Activated CD4-positive, CD25-positive, alpha-beta regulatory T cell treated with anti-CD3 and anti-CD28 coated beads, Interleukin-2, amount 50 U/mL, for 24 hours (primary cell): ENCODE results near the gene CFAP298.

Experiments used
- ATAC-seq, 2 donors: fragments of 150-1000 bp; cut with Tn5 transposase; one replicate each; pipeline ENCODE4 v1.10.0; 2021; ENCODE audit warnings: mild to moderate bottlenecking in 1 of 2, moderate library complexity in 1 of 2

The CFAP298 gene

GRCh38 chr21:32597205-32597604 lies 15.0 kb downstream of the CFAP298 start:
- no peak for ATAC-seq

DNA sequence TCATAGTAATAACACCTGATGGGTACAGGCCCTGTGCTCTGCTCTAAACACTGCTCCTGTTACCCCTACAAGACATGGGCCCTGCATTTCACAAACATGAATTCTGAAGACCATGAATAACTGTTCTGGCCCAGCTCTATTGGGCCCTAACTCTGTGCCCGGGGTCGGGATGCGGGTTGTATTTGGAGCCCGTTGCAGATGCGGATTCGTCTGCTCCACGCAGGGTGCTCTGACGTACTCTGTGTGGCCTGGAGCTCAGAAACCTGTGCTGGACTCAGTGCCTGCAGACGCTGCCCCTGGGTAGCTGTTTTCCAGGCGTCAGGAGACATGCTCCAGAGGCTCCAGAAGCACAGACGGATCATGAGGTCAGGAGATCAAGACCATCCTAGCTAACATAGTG lies 16.7 kb downstream of the CFAP298 start:
- no peak for ATAC-seq

- ATAC-seq, result no peak
Observed at GRCh38 chr21:32593690-32594089, 18.5 kb downstream of the CFAP298 start.

DNA sequence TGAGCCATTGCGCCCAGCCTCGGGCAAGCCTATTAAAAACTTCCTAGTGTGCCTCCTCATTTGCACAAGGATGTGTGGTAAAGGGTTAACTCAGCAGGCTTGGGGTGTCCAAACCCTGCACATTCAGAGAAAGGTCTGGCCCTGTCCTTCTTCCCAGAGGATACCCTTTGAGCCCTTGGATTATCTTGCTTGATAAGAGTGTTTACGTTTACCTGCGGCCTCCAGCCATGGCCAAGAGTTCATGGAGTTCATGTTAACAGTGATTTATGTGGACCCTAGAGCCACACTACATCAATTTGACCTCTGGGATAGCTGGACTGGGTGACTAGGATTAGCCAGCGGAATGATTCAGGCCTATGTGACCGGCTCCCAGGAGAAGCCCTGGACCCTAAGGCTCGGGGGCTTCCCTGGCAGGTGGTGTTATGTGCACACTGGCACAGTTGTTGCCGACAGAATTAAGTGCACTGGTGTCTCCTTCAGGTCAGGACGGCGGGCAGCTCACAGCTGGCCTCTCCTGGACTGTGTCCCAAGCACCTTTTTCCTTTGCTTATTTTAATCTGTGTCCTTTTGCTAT lies 19.2 kb downstream of the CFAP298 start:
- no peak for ATAC-seq

GRCh38 chr21:32590130-32590529 lies 22.0 kb downstream of the CFAP298 start:
- ATAC-seq, result no peak

GRCh38 chr21:32587651-32588050 lies 24.5 kb downstream of the CFAP298 start:
- ATAC-seq, result no peak

DNA sequence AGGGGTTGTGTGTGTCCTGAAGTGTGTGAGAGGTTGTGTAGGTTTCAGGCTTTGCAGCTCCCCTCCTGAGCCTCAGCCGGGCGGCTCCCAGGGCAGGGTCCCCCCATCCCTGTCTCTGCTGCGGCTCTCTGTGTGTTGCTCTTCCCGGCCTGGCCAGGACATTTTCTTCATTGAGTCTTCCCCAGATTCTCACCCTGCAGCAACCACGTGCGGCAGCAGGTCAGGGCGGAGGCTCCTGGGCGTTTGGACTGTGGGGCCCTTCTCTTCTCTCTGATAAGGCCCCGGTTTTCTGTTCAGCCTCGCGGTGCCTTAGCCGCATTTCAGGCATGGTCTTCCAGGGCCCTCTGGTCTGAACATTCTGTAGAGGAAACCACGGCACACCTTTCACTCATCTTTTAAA lies 25.1 kb downstream of the CFAP298 start:
- ATAC-seq, result no peak

- no peak for ATAC-seq
Observed at GRCh38 chr21:32585970-32586369, 26.2 kb downstream of the CFAP298 start.

- no peak for ATAC-seq
Observed at GRCh38 chr21:32585042-32585710, 27.0 kb downstream of the CFAP298 start, which contains the start of gene TCP10L. Gene TCP10L, minus strand, starts transcription at chr21:32585523. Its CDS starts 1,219 bp downstream, at chr21:32584304.

DNA sequence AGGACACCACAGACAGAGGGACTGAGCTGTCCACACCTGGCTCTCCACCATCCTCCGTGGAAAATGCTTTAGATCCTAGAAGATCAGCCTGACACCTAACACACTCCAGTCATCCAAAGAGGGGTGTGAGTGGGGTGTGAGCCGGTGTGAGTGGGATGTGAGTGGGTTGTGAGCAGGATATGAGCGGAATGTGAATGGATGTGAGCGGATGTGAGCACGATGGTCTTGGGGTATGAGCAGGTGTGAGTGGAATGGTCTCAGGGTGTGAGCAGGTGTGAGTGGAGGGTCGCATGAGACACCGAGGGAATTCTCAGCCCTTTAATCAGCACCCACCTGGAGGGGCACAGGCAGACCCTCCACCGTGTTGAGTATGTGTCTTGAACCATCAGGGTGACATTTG lies 27.7 kb downstream of the CFAP298 start:
- ATAC-seq, result no peak

DNA sequence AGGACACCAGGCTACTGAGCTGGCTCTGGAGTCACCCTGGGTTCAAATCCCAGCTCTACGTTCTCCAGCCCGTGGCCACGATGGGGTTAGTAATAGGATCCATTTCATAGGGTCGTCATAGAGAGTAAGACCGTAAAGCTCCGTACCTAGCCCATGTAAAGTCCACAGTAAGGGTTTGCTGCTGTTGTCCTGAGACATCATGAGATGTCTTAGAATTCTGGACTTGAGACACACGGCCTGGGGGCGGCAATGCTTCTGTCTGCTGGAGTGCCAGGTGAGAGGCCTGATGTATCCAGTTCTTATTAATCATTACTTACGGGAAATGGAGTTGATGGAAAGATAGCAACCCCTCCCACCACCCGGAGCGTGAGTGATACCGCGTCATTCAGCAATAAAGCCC lies 30.4 kb downstream of the CFAP298 start:
- ATAC-seq, result no peak

- no peak for ATAC-seq
Observed at GRCh38 chr21:32580949-32581348, 31.2 kb downstream of the CFAP298 start.

DNA sequence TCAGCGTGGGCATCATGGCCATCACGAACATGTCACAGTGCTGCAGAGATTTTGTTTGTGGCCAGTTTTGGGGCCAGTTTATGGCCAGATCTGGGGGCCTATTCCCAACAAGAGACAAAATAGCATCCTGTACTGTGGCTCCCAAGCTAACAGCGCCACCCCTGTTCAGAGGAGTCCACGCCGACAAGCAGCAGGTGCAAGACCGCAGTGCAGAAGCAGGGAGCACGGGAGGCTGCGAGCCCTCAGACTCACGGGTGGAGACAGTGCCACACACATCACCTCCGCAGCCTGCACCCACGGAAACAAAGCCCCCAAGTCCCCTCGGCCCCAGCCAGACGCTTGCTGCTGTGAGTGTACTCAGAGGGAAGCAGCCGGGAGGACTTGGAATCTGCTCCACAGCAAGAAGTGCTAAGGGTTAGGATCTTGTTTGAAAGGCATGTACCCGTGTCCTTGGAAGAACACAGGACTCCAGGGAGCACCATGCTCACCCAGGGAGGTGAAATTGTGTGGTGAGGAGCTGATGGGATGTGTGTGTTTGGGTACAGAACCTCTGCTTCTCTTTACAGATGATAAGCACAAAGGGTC lies 34.0 kb downstream of the CFAP298 start:
- no peak for ATAC-seq

- ATAC-seq, result no peak
Observed at GRCh38 chr21:32576011-32576410, 36.2 kb downstream of the CFAP298 start.

DNA sequence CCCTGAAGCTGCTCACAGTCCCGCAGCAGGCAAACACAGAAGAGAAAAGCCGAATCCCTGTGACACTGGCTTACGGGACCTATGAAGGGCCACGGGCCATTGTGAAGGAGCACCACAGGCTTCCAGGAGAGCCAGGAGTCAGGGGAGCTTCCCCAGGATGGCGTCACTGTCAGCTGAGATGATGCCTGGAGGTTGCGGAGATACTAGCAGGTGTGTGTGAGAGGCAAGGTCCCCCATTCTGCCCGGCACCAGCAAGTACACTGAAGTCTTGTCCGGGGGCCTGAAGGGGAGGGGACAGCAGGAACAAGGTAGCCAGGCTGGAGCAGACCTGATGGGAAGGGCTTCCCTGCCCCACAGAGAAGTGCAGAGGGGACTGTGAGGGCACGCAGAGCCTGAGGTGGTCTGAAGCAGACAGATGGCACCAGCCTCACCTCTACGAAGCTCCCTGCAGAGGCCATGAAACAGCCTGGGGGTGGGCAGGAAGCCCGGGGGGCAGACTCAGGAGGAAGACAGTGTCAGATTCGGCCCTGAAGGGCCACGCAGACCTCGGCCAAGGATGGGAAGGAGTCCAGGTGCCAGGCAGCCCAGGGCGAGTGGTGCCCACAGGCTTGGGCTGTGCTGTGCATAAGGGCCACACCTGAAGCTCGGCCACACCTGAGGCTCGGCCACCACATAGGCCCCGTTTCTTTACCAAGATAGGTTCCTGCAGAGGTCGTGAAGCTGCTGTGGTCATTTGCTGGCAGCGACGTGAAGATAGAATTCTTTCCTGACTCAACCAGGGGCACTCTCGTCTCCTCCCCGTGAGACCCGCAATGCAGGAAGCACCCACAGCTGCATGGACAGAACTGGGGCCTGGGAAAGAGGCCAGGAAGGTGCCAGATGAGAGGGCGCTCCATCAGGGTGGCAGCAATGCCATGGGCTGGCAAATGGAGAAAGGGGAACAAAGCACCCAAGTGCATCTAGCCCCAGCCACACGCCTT lies 36.9 kb downstream of the CFAP298 start:
- no peak for ATAC-seq

GRCh38 chr21:32572574-32573420 lies 39.4 kb downstream of the CFAP298 start:
- ATAC-seq, result no peak

DNA sequence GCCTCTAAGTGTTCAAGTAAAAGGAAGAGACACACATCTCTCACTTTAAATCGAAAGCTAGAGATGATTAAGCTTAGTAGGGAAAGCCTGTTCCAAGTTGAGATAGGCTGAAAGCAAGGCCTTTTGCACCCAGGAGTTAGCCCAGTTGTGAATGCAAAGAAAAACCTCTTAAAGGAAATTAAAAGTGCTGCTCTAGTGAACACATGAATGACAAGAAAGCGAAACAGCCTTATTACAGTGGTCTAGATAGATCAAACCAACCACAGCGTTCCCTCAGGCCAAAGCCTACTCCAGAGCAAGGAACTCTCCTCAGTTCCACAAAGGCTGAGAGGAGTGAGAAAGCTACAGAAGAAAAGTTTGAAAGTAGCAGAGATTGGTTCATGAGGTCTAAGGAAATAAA lies 41.7 kb downstream of the CFAP298 start:
- no peak for ATAC-seq

GRCh38 chr21:32569261-32570230 lies 42.6 kb downstream of the CFAP298 start:
- peak; percentile 87 to 90 for ATAC-seq

DNA sequence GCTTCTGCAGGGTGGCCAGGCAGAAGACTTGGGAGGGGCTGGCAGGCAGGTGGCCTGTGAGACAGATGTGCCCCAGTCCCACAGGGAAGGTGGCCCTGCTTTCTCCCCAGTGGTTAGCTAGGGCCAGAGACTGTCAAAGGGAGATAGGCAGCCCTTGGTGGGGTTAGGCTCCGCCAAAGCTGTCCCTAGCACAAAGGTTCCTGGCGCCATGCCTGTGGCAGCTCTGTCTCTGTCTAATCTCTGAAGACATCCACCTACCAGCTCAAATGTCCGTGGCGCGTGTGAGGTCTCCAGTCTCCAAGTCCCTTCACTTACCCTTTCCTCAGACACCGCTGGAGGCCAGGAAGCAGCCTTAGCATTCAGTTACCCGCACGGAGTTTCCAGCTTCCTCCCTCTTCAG lies 44.6 kb downstream of the CFAP298 start:
- no peak for ATAC-seq

GRCh38 chr21:32566741-32567389 lies 45.3 kb downstream of the CFAP298 start:
- ATAC-seq, result no peak
